OCI-LY1 (cell line): ENCODE results near the gene BMP2K.

Source experiments
- H2AFZ ChIP-seq: fragments of 200-600 bp; sonication (generic), shearing (Covaris generic); 2 replicates; pipeline ENCODE4 v1.6.0; 2014; ENCODE audit warnings: antibody characterized with exemption, mild to moderate bottlenecking, low read length
- H3F3A ChIP-seq: fragments of 200-600 bp; sonication (generic), shearing (Covaris generic); 2 replicates; pipeline ENCODE4 v1.6.0; 2014; ENCODE audit warnings: mild to moderate bottlenecking, antibody characterized with exemption, low read length, moderate library complexity; ENCODE audit not compliant: insufficient read depth
- H3K27ac ChIP-seq: fragments of 200-600 bp; sonication (generic); 2 replicates; pipeline ENCODE4 v1.5.1; 2014; ENCODE audit warnings: low read length, mixed run types, mild to moderate bottlenecking, low read depth; ENCODE audit not compliant: poor library complexity, severe bottlenecking
- H3K27me3 ChIP-seq: fragments of 200-600 bp; sonication (generic); 2 replicates; pipeline ENCODE4 v1.6.0; 2014; ENCODE audit warnings: antibody characterized with exemption, mild to moderate bottlenecking, low read length, moderate library complexity; ENCODE audit not compliant: insufficient read depth
- H3K36me3 ChIP-seq: fragments of 200-600 bp; sonication (generic); 2 replicates; pipeline ENCODE4 v1.6.1; 2014; ENCODE audit warnings: mild to moderate bottlenecking, antibody characterized with exemption, low read length, moderate library complexity, mixed read lengths; ENCODE audit not compliant: insufficient read depth
- H3K4me1 ChIP-seq: fragments of 200-600 bp; sonication (generic); 2 replicates; pipeline ENCODE4 v1.5.1; 2014; ENCODE audit warnings: mild to moderate bottlenecking, low read length, moderate library complexity; ENCODE audit not compliant: insufficient read depth, severe bottlenecking
- H3K4me2 ChIP-seq: fragments of 200-600 bp; sonication (generic), shearing (Covaris generic); 2 replicates; pipeline ENCODE4 v1.6.1; 2014; ENCODE audit warnings: low read length
- H3K4me3 ChIP-seq: fragments of 200-600 bp; sonication (generic); 2 replicates; pipeline ENCODE4 v1.5.1; 2014; ENCODE audit warnings: low read length, low read depth, mild to moderate bottlenecking, mixed read lengths; ENCODE audit not compliant: poor library complexity, severe bottlenecking
- H3K79me2 ChIP-seq: fragments of 200-600 bp; shearing (Covaris generic); 2 replicates; pipeline ENCODE4 v1.6.1; 2016; ENCODE audit warnings: mixed run types, low read length, mixed read lengths; ENCODE audit not compliant: insufficient read depth
- H3K9ac ChIP-seq: fragments of 200-600 bp; sonication (generic), shearing (Covaris generic); 2 replicates; pipeline ENCODE4 v1.6.1; 2014; ENCODE audit warnings: mild to moderate bottlenecking, low read length, mixed read lengths
- H3K9me2 ChIP-seq: fragments of 200-600 bp; sonication (generic), shearing (Covaris generic); 2 replicates; pipeline ENCODE4 v1.6.1; 2014; ENCODE audit warnings: low read depth, mild to moderate bottlenecking, low read length, mixed read lengths
- H3K9me3 ChIP-seq: fragments of 200-600 bp; shearing (Covaris generic); 2 replicates; pipeline ENCODE4 v1.6.1; 2014; ENCODE audit warnings: low read length, mixed read lengths
- H4K20me1 ChIP-seq: fragments of 200-600 bp; sonication (generic), shearing (Covaris generic); 2 replicates; pipeline ENCODE4 v1.6.0; 2016; ENCODE audit warnings: mild to moderate bottlenecking, low read length; ENCODE audit not compliant: insufficient read depth
- CTCF ChIP-seq: fragments of 200-600 bp; sonication (generic), shearing (Covaris generic); IDR thresholded peaks from 2 replicates; pipeline ENCODE4 v1.5.1; 2017; ENCODE audit warnings: mild to moderate bottlenecking, antibody characterized with exemption, low read length, moderate library complexity, mixed read lengths
- EZH2 ChIP-seq: fragments of 200-600 bp; sonication (generic), shearing (Covaris generic); IDR thresholded peaks from 2 replicates; pipeline ENCODE4 v1.8.0; 2017; ENCODE audit warnings: borderline replicate concordance, mixed run types, mild to moderate bottlenecking, antibody characterized with exemption, low read length, moderate library complexity, mixed read lengths

The BMP2K gene

GRCh38 chr4:78880874-78881492 is 104.8 kb downstream of the BMP2K start:
- Histone ChIP-seq H3K27me3 (no peaks in the 10 kb centered on the region), H3K36me3 (peaks cover 34% of the 10 kb centered on the region)
- TF ChIP-seq CTCF = no peak
- TF ChIP-seq EZH2 = no peak

GRCh38 chr4:78885598-78885997 is 109.4 kb downstream of the BMP2K start:
- Histone ChIP-seq H3K79me2 (no peaks in the 10 kb centered on the region), H3K27me3 (no peaks in the 10 kb centered on the region), H3K9me2 (no peaks in the 10 kb centered on the region), H3K9me3 (no peaks in the 10 kb centered on the region), H2AFZ (no peak overlapping the region), H3F3A (no peaks in the 10 kb centered on the region), H3K4me3 (no peak overlapping the region), H3K36me3 (peaks cover 30% of the 10 kb centered on the region; the same call in 1 of the 2 replicates), H3K9ac (no peak overlapping the region), H3K27ac (no peak overlapping the region), H3K4me1 (no peaks in the 10 kb centered on the region), H4K20me1 (no peaks in the 10 kb centered on the region), H3K4me2 (no peak overlapping the region)
- TF ChIP-seq CTCF = no peak
- TF ChIP-seq EZH2 = no peak

More at GRCh38 chr4:78880874-78881492, 104.8 kb downstream of the BMP2K start:
- H3K4me3 ChIP-seq = no peak overlapping the region
- no peaks in the 10 kb centered on the region for H3K9me3 ChIP-seq
- H3F3A ChIP-seq = no peaks in the 10 kb centered on the region
- no peaks in the 10 kb centered on the region for H3K9me2 ChIP-seq
- H3K4me1 ChIP-seq = no peaks in the 10 kb centered on the region
- H3K79me2 ChIP-seq = no peaks in the 10 kb centered on the region
- H3K27ac ChIP-seq = no peak overlapping the region
- no peak overlapping the region for H2AFZ ChIP-seq
- no peak overlapping the region for H3K9ac ChIP-seq
- H4K20me1 ChIP-seq = no peaks in the 10 kb centered on the region
- no peak overlapping the region for H3K4me2 ChIP-seq

GRCh38 chr4:78889955-78890354 is 113.8 kb downstream of the BMP2K start:
- H3K79me2 ChIP-seq = no peaks in the 10 kb centered on the region
- no peak overlapping the region for H3K27ac ChIP-seq
- H2AFZ ChIP-seq = no peak overlapping the region
- H3F3A ChIP-seq = no peaks in the 10 kb centered on the region
- H3K4me2 ChIP-seq = no peak overlapping the region
- H4K20me1 ChIP-seq = no peaks in the 10 kb centered on the region
- H3K9me2 ChIP-seq = no peaks in the 10 kb centered on the region
- no peaks in the 10 kb centered on the region for H3K4me1 ChIP-seq
- TF ChIP-seq CTCF (no peak), EZH2 (no peak)
- H3K4me3 ChIP-seq = no peak overlapping the region
- peaks cover 55% of the 10 kb centered on the region; the same call in 1 of the 2 replicates for H3K36me3 ChIP-seq
- H3K27me3 ChIP-seq = no peaks in the 10 kb centered on the region
- H3K9me3 ChIP-seq = no peaks in the 10 kb centered on the region
- no peak overlapping the region for H3K9ac ChIP-seq
